Ishikawa (cell line): ENCODE measurements around the gene TCF4.

ENCODE experiments used
- CEBPB ChIP-seq: IDR thresholded peaks from 2 replicates; pipeline ENCODE4 v1.6.1; 2012
- CREB1 ChIP-seq: IDR thresholded peaks from 2 replicates; pipeline ENCODE4 v1.6.1; 2012; ENCODE audit warnings: low read depth
- EGR1 ChIP-seq: IDR thresholded peaks from 2 replicates; pipeline ENCODE4 v1.6.1; 2012
- EP300 ChIP-seq: IDR thresholded peaks from 2 replicates; pipeline ENCODE4 v1.6.1; 2012; ENCODE audit warnings: borderline replicate concordance
- FOXM1 ChIP-seq: IDR thresholded peaks from 2 replicates; pipeline ENCODE4 v1.6.1; 2012; ENCODE audit warnings: low read depth, borderline replicate concordance
- MAX ChIP-seq: IDR thresholded peaks from 2 replicates; pipeline ENCODE4 v1.6.1; 2012
- NFIC ChIP-seq: IDR thresholded peaks from 2 replicates; pipeline ENCODE4 v1.6.1; 2012
- RAD21 ChIP-seq: IDR thresholded peaks from 2 replicates; pipeline ENCODE4 v1.6.1; 2012; ENCODE audit warnings: low read depth
- REST ChIP-seq: IDR thresholded peaks from 2 replicates; pipeline ENCODE4 v1.6.1; 2012; ENCODE audit warnings: low read depth, mild to moderate bottlenecking
- TAF1 ChIP-seq: IDR thresholded peaks from 2 replicates; pipeline ENCODE4 v1.6.1; 2012; ENCODE audit warnings: low read depth, mild to moderate bottlenecking
- TCF12 ChIP-seq: IDR thresholded peaks from 2 replicates; pipeline ENCODE4 v1.6.1; 2012; ENCODE audit warnings: low read depth
- TEAD4 ChIP-seq: IDR thresholded peaks from 2 replicates; pipeline ENCODE4 v1.6.1; 2012
- USF1 ChIP-seq: IDR thresholded peaks from 2 replicates; pipeline ENCODE4 v1.6.1; 2012
- YY1 ChIP-seq: IDR thresholded peaks from 2 replicates; pipeline ENCODE4 v1.6.1; 2012; ENCODE audit warnings: low read depth
- ZBTB7A ChIP-seq: IDR thresholded peaks from 2 replicates; pipeline ENCODE4 v1.6.1; 2012; ENCODE audit warnings: low read depth

The TCF4 gene

GRCh38 chr18:55234366-55235093, 353.5 kb downstream of the TCF4 start:
- no peak for TF ChIP-seq YY1
- TF ChIP-seq RAD21: peak; percentile 96

GRCh38 chr18:55233857-55234256, 354.1 kb downstream of the TCF4 start:
- TF ChIP-seq TCF12: no peak
- no peak for TF ChIP-seq FOXM1
- no peak for TF ChIP-seq USF1
- TF ChIP-seq NFIC: no peak
- no peak for TF ChIP-seq RAD21
- no peak for TF ChIP-seq EP300
- TF ChIP-seq YY1: no peak
- no peak for TF ChIP-seq ZBTB7A
- TF ChIP-seq MAX: no peak
- TF ChIP-seq CEBPB: no peak

GRCh38 chr18:55232506-55232905, 355.5 kb downstream of the TCF4 start:
- TF ChIP-seq EGR1: no peak
- TF ChIP-seq FOXM1: no peak
- TF ChIP-seq CEBPB: no peak
- no peak for TF ChIP-seq CREB1
- TF ChIP-seq RAD21: no peak
- TF ChIP-seq REST: no peak
- no peak for TF ChIP-seq NFIC

GRCh38 chr18:55229682-55230081, 358.3 kb downstream of the TCF4 start:
- TF ChIP-seq RAD21: no peak

- TF ChIP-seq ZBTB7A (no peak), CEBPB (no peak), EP300 (no peak), RAD21 (no peak), USF1 (no peak), REST (no peak), YY1 (no peak), FOXM1 (no peak), TCF12 (no peak), CREB1 (no peak), EGR1 (no peak), NFIC (no peak), TAF1 (no peak), MAX (no peak)
These were observed 359.3 kb downstream of the TCF4 start for GRCh38 chr18:55228707-55229106.

- TF ChIP-seq EGR1: no peak
- TF ChIP-seq TAF1: no peak
- TF ChIP-seq ZBTB7A: no peak
- TF ChIP-seq CREB1: no peak
- TF ChIP-seq USF1: no peak
- TF ChIP-seq TCF12: no peak
- no peak for TF ChIP-seq YY1
- no peak for TF ChIP-seq NFIC
- TF ChIP-seq EP300: no peak
- no peak for TF ChIP-seq REST
- no peak for TF ChIP-seq FOXM1
- no peak for TF ChIP-seq TEAD4
These were observed 359.8 kb downstream of the TCF4 start for GRCh38 chr18:55228191-55228590.
